Measurements from ENCODE around the gene POPDC2. TPM values are rescaled to one million over a fixed set of nuclear protein-coding genes. Genes with fewer than 3 reads are reported as not detected.

Gene POPDC2
- total and polyA plus RNA-seq, 10 of the 15 experiments (the other 5 are each of a cell fraction or from before 2014, with no cell fraction given): 1.8 to 12.7 (median 3.5) TPM

GRCh38 chr3:119628390-119628789, 32.0 kb downstream of the POPDC2 start:
- Histone ChIP-seq H3K79me2 (ENCODE audit: control insufficient read depth, insufficient read depth, low read length) (no peaks in the 10 kb centered on the region), H3K36me3 (ENCODE audit: control insufficient read depth in 2 of 2, insufficient read depth in 2 of 2, low read length in 1 of 2) (no peaks in the 10 kb centered on the region; a peak in 1 of 4 replicates), H3K27me3 (replicated peaks in 1 of 2; ENCODE audit: control insufficient read depth in 2 of 2, insufficient read depth in 2 of 2, low read length in 1 of 2) (no peaks in the 10 kb centered on the region), H3K9ac (ENCODE audit: control insufficient read depth, insufficient read depth, low read length) (peak overlapping the region; percentile 41), H3K4me3 (peak overlapping the region; percentile 24), H3K27ac (ENCODE audit: control insufficient read depth, insufficient read depth) (peak overlapping the region; percentile 84), H4K20me1 (ENCODE audit: control insufficient read depth, insufficient read depth) (no peaks in the 10 kb centered on the region), H3K9me3 (replicated peaks; ENCODE audit: control insufficient read depth, insufficient read depth, low read length) (peaks cover 2% of the 10 kb centered on the region; the same call in 1 of the 3 replicates), H3K4me2 (ENCODE audit: control insufficient read depth, insufficient read depth) (peak overlapping the region; percentile 60), H2AFZ (ENCODE audit: control insufficient read depth, low read depth, low read length) (peak overlapping the region; percentile 71), H3K4me1 (ENCODE audit: control insufficient read depth, insufficient read depth, low read length) (peaks cover 49% of the 10 kb centered on the region)
- WGBS (ENCODE audit: insufficient coverage, insufficient replicate concordance, low lambda C conversion rate, missing lambda C conversion rate): 4% methylated on average over 4 of the region's 4 CpGs
- FAIRE-seq: no peak
- in situ Hi-C loops (cut with MboI): no loop called here
- BruUV-seq (replicated peaks): TSS peak; percentile 95
- POLR2A ChIA-PET: interaction anchor here (0.6 to 6.1 kb wide), 10 partner anchors 9 to 78 kb away, joined by 3 to 103 read pairs (median 4); partner anchors contain the start of genes COX17 and PLA1A
- RAD21 ChIA-PET (ENCODE audit: unreplicated experiment): interaction anchor here (0.6 to 7.8 kb wide), 14 partner anchors 9 to 155 kb away, joined by 3 to 103 read pairs (median 6); partner anchors contain the start of genes CD80 and COX17
- SMC1A ChIA-PET (ENCODE audit: uncharacterized antibody, unreplicated experiment): interaction anchor here (0.7 to 9.4 kb wide), 12 partner anchors 9 to 130 kb away, joined by 3 to 128 read pairs (median 8); partner anchors contain the start of genes COX17 and TIMMDC1
- intact Hi-C loops (cut with micrococcal nuclease; ENCODE audit: unreplicated experiment): loop anchor here (1.0 to 2.0 kb wide), 3 partner anchors 30 to 66 kb away; partner anchors contain the start of gene COX17
- ATAC-seq: peak; percentile 88
- peak; percentile 82 for DNase-seq (ENCODE audit: low read depth, low spot score)
- CTCF ChIA-PET: interaction anchor here (0.7 to 3.5 kb wide), 12 partner anchors 8 to 73 kb away, joined by 3 to 42 read pairs (median 8); partner anchors contain the start of gene CD80
- peak; percentile 17 to 18; a peak in 1 of 4 replicates for TF ChIP-seq BHLHE40 (IDR thresholded peaks at IDR 0.05; ENCODE audit: borderline replicate concordance in 1 of 2, low read depth in 2 of 2, low read length in 1 of 2)
- TF ChIP-seq GATAD2B (conservative IDR thresholded peaks at IDR 0.05; ENCODE audit: low read depth): peak; percentile 39; the same call in 1 of the 2 replicates
- no peak for TF ChIP-seq FOXK2 (IDR thresholded peaks at IDR 0.05)
- TF ChIP-seq, protein P1, sequence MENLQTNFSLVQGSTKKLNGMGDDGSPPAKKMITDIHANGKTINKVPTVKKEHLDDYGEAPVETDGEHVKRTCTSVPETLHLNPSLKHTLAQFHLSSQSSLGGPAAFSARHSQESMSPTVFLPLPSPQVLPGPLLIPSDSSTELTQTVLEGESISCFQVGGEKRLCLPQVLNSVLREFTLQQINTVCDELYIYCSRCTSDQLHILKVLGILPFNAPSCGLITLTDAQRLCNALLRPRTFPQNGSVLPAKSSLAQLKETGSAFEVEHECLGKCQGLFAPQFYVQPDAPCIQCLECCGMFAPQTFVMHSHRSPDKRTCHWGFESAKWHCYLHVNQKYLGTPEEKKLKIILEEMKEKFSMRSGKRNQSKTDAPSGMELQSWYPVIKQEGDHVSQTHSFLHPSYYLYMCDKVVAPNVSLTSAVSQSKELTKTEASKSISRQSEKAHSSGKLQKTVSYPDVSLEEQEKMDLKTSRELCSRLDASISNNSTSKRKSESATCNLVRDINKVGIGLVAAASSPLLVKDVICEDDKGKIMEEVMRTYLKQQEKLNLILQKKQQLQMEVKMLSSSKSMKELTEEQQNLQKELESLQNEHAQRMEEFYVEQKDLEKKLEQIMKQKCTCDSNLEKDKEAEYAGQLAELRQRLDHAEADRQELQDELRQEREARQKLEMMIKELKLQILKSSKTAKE (IDR thresholded peaks at IDR 0.05; ENCODE audit: low read depth, poor library complexity, severe bottlenecking): no peak
- TF ChIP-seq ZNF384 (IDR thresholded peaks at IDR 0.05; ENCODE audit: borderline replicate concordance, low read depth, low read length): no peak
- TF ChIP-seq PAX5 (IDR thresholded peaks at IDR 0.05; ENCODE audit: borderline replicate concordance, low read depth, low read length): 0 out of 2 replicates have a peak, but pooled peaks have one; percentile 35
- TF ChIP-seq FOXM1 (IDR thresholded peaks at IDR 0.05; ENCODE audit: low read depth, low read length): no peak
- no peak for TF ChIP-seq MEF2A (IDR thresholded peaks at IDR 0.05; ENCODE audit: insufficient read depth, low read depth, low read length)
- no peak for TF ChIP-seq SMAD1 (IDR thresholded peaks at IDR 0.05; ENCODE audit: low read depth, partially characterized antibody)
- TF ChIP-seq, protein P2, sequence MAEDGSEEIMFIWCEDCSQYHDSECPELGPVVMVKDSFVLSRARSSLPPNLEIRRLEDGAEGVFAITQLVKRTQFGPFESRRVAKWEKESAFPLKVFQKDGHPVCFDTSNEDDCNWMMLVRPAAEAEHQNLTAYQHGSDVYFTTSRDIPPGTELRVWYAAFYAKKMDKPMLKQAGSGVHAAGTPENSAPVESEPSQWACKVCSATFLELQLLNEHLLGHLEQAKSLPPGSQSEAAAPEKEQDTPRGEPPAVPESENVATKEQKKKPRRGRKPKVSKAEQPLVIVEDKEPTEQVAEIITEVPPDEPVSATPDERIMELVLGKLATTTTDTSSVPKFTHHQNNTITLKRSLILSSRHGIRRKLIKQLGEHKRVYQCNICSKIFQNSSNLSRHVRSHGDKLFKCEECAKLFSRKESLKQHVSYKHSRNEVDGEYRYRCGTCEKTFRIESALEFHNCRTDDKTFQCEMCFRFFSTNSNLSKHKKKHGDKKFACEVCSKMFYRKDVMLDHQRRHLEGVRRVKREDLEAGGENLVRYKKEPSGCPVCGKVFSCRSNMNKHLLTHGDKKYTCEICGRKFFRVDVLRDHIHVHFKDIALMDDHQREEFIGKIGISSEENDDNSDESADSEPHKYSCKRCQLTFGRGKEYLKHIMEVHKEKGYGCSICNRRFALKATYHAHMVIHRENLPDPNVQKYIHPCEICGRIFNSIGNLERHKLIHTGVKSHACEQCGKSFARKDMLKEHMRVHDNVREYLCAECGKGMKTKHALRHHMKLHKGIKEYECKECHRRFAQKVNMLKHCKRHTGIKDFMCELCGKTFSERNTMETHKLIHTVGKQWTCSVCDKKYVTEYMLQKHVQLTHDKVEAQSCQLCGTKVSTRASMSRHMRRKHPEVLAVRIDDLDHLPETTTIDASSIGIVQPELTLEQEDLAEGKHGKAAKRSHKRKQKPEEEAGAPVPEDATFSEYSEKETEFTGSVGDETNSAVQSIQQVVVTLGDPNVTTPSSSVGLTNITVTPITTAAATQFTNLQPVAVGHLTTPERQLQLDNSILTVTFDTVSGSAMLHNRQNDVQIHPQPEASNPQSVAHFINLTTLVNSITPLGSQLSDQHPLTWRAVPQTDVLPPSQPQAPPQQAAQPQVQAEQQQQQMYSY (CRISPR knock-in tag; IDR thresholded peaks at IDR 0.05): 0 out of 2 replicates have a peak, but pooled peaks have one; percentile 13
- TF ChIP-seq ZBED1 (IDR thresholded peaks at IDR 0.05; ENCODE audit: borderline replicate concordance): 0 out of 2 replicates have a peak, but pooled peaks have one; percentile 28
- peak; percentile 46; the same call in 1 of the 2 replicates for TF ChIP-seq EED (IDR thresholded peaks at IDR 0.05; ENCODE audit: low read depth)
- no peak for TF ChIP-seq ZZZ3 (IDR thresholded peaks at IDR 0.05; ENCODE audit: control insufficient read depth, insufficient read length, low read depth)
- no peak for TF ChIP-seq E2F4 (IDR thresholded peaks at IDR 0.05; ENCODE audit: low read depth, low read length)
